Heart right ventricle (tissue), 16 donors: ENCODE measurements around the gene MGAM2. TPM values are rescaled to one million over a fixed set of nuclear protein-coding genes. Genes with fewer than 3 reads are reported as not detected.

ENCODE experiments used
- ATAC-seq, 8 donors: fragments of 200-7000 bp; cut with Tn5 transposase; one replicate each; pipeline ENCODE4 v1.9.1; 2020; ENCODE audit warnings: mild to moderate bottlenecking in 8 of 8, moderate library complexity in 8 of 8, moderate number of reproducible peaks in 1 of 8
- DNase-seq, 2 donors: peaks; one replicate each; pipeline ENCODE4 v3.0.0-alpha.2; 2020
- H3K27ac ChIP-seq, 10 donors: fragments of 200-600 bp; sonication (generic) in 2 of 10; one replicate each; pipeline versions ENCODE4 v1.5.0 to v1.8.0; 2020 to 2022; ENCODE audit warnings: mild to moderate bottlenecking in 3 of 10
- H3K27me3 ChIP-seq, 7 donors: fragments of 200-600 bp; one replicate each; pipeline ENCODE4 v1.8.0; 2021 to 2022; ENCODE audit warnings: mild to moderate bottlenecking in 2 of 7
- H3K36me3 ChIP-seq, 9 donors: fragments of 200-600 bp; sonication (generic) in 1 of 9; one replicate each; pipeline versions ENCODE4 v1.5.0 to v1.8.0; 2020 to 2022; ENCODE audit warnings: mild to moderate bottlenecking in 2 of 9
- H3K4me1 ChIP-seq, 9 donors: fragments of 200-600 bp; sonication (generic) in 1 of 9; one replicate each; pipeline versions ENCODE4 v1.5.0 to v1.8.0; 2020 to 2022; ENCODE audit warnings: mild to moderate bottlenecking in 4 of 9
- H3K4me3 ChIP-seq, 10 donors: fragments of 200-600 bp; sonication (generic) in 2 of 10; one replicate each; pipeline versions ENCODE4 v1.5.0 to v1.8.0; 2020 to 2022; ENCODE audit warnings: mild to moderate bottlenecking in 7 of 10, moderate library complexity in 2 of 10
- H3K9me3 ChIP-seq, 11 donors: fragments of 200-600 bp in 10 of 11; sonication (generic) in 2 of 11; one replicate each; pipeline versions ENCODE4 v1.5.0 to v1.8.0; 2013 to 2022; ENCODE audit warnings: mild to moderate bottlenecking in 2 of 11, control low read depth in 1 of 11, moderate library complexity in 1 of 11
- WGBS, 2 donors: extraction: QIAGEN DNeasy Blood & Tissue Kit; methylation state at CpG; one replicate each; pipeline ENCODE4 v1.1.7; 2013; ENCODE audit warnings: inconsistent platforms in 1 of 2; 5-methylcytosine and 5-hydroxymethylcytosine counted together
- intact Hi-C, 10 donors: fragments of 100-400 bp; cut with DNase I; formaldehyde crosslinking; loops; one replicate each; pipeline versions ENCODE4 v1.11.1 to v1.14.2; 2022
- polyA plus RNA-seq, 2 donors: library from polyadenylated mRNA; stranded (reverse); fragments of 200-250 nt; gene quantifications; one replicate each; pipeline ENCODE4 v1.2.3, GENCODE V29; 2013
- total RNA-seq, 10 donors: library from RNA; stranded (reverse); fragmentation: NEBNext Ultra II Directional in 3 of 10; extraction: Animal tissue kit (Norgen Biotek cat#: 25700) in 3 of 10; gene quantifications; one replicate each; pipeline versions ENCODE4 v1.2.1 to v1.2.4, GENCODE V29; 2021 to 2023
- TF ChIP-seq, protein P1 (sequence below), 9 donors: fragments of 200-600 bp; sonication (generic) in 2 of 9; IDR thresholded peaks; one replicate each; pipeline versions ENCODE4 v1.5.0 to v1.8.0; 2021 to 2022; ENCODE audit warnings: antibody characterized with exemption in 9 of 9, mild to moderate bottlenecking in 5 of 9, moderate library complexity in 1 of 9
- donor health status: Arrhythmogenic right ventricular cardiomyopathy.
- donor health status: ischemic (EF 13 %, LVEDD 7.1; RV severe dilation, severe dysfunction).
- donor health status: healthy with polysubstance abuse.
- donor health status: DM: no; HTN: yes; CAD: no.
- donor health status: DM: no; HTN: no; CAD: no.
- donor health status: ischemic (EF 25% LVEDD 6.9; RV normal size, moderate dysfunction).
- donor health status: ischemic (EF 25% LVEDD 5.7; RV mildly dilated, moderate dysfunction).
- donor health status: healthy.
- donor health status: DM: yes; HTN: yes; CAD: no.
- donor health status: Ischemic cardiomyopathy.
- donor health status: ischemic (EF 35%, LVEDD 5.7; RV mildly dilated, moderate dysfunction).
- donor health status: nonischemic (EF 11% LVEDD 7.7; RV severe dilation, severe dysfunction).
- donor health status: DM: yes; HTN: yes; CAD: no.
- donor health status: PGD.
- donor health status: ischemic (EF 29% LVEDD 5.4; RV normal size, mild dysfunction).
- donor health status: nonischemic (EF 23%, LVEDD 6.1; RV moderate dilation, normal function).

MGAM2 gene
- total and polyA plus RNA-seq, 12 donors = 0.05 to 0.09 (median 0.08) TPM; not detected in 9

DNA sequence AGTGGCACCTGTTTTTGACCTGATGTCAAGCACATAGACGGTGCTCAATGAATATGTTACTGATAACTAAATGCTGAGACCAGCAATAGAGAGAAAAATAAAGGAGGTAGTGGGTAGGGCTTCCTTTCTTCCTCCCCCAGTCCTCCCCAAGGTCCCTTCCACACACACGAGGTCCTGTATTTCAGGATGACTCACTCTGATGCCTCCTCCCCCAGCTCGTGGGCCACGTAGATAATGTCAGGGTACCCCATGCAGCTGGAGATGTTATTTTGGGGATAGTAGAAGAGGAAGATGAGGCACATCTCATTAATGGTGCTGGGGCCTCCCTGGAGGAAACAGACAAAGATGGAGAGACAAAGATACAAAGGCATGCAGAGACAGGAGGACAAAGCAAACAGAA lies 129.0 kb downstream of the MGAM2 start:
- no peak for ATAC-seq
- 30 to 44% methylated on average over 4 of the region's 4 CpGs for WGBS, 2 donors
- Histone ChIP-seq H3K4me1 (no peaks in the 10 kb centered on the region), H3K27me3 (peaks cover 0 to 10% (median 0%) of the 10 kb centered on the region in 7 donors), H3K4me3 (no peak overlapping the region), H3K36me3 (no peaks in the 10 kb centered on the region), H3K9me3 (peaks cover 0 to 4% (median 0%) of the 10 kb centered on the region in 11 donors), H3K27ac (no peak overlapping the region)
- intact Hi-C loops = no loop called here
- DNase-seq = no peak
- TF ChIP-seq, protein P1, sequence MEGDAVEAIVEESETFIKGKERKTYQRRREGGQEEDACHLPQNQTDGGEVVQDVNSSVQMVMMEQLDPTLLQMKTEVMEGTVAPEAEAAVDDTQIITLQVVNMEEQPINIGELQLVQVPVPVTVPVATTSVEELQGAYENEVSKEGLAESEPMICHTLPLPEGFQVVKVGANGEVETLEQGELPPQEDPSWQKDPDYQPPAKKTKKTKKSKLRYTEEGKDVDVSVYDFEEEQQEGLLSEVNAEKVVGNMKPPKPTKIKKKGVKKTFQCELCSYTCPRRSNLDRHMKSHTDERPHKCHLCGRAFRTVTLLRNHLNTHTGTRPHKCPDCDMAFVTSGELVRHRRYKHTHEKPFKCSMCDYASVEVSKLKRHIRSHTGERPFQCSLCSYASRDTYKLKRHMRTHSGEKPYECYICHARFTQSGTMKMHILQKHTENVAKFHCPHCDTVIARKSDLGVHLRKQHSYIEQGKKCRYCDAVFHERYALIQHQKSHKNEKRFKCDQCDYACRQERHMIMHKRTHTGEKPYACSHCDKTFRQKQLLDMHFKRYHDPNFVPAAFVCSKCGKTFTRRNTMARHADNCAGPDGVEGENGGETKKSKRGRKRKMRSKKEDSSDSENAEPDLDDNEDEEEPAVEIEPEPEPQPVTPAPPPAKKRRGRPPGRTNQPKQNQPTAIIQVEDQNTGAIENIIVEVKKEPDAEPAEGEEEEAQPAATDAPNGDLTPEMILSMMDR (IDR thresholded peaks at IDR 0.05) = no peak

DNA sequence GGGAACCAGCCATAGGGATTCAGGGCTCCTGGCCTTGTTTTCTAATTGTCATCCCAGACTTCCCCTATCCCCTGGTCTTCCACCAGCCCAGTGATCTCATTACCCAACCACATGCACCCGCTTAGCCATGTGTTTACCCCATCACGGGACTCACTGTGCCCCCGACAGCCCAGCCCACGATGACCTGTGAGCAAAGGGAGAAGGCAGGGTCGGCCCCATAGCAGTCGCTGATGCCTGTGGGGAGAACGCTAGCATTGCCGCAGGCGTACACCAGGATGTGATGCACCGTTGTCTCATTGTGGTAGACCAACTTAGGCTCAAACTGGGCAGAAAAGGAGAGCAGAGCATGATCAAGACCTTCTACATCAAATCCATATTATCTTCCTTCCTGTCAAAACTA lies 132.3 kb downstream of the MGAM2 start:
- Histone ChIP-seq H3K36me3 (no peaks in the 10 kb centered on the region), H3K4me3 (no peak overlapping the region), H3K27me3 (peaks cover 0 to 10% (median 0%) of the 10 kb centered on the region in 7 donors), H3K9me3 (no peaks in the 10 kb centered on the region), H3K27ac (no peak overlapping the region), H3K4me1 (no peaks in the 10 kb centered on the region)
- intact Hi-C loops = no loop called here
- DNase-seq (no peak), ATAC-seq (no peak)
- TF ChIP-seq, protein P1 (IDR thresholded peaks at IDR 0.05) = no peak
- WGBS, 2 donors = 85% methylated on average over 10 of the region's 10 CpGs

DNA sequence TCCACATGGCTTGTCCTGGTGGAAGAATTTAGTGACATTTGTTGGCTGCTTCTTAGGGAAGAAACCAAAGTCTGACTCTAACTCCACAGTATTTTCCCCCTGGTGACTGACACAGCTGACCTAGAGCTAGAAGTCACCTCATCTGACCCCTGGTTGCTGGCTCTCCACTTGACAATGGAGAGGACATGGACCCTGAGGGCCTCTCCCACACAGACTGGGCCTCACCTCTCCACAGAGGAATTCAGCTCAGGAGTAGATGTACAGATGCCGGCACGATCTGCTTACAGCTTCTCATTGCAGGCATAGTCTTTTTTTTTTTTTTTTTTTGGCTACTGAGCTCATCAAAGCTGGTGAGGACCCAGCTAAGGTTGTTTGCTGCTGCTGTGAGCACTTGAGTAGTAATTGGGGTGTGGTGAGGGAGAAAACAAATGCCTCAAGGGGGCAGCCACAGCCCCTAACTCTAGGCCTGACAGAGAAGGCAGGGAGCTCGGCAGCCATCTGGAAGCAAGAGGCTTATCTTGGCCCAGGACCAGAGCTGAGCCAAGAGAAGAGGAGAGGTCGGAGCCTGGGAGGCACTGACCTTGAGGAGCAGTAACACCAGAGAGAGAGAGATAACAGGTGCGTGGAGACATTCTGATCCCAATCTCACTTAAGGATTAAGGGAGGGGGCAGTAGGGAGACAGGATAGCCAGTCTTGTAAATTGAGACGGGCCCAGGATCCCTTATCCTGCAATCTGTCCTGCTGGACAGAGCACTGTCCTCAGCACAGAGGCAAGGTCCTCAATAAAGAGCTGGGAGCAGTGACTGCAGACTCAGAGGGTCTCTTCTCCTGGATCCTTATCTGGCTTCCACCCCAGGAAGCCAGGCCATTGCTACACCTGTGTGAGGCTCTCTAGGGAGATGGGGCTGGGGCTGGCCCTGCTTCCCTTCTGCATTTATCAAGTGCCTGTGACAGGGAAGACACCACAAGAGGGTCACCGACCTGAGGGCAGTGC lies 136.9 kb downstream of the MGAM2 start:
- H3K27ac ChIP-seq = no peak overlapping the region
- WGBS, 2 donors = 34 to 40% methylated on average over 7 of the region's 7 CpGs
- H3K36me3 ChIP-seq = no peaks in the 10 kb centered on the region
- no peaks in the 10 kb centered on the region for H3K9me3 ChIP-seq
- no peaks in the 10 kb centered on the region for H3K4me1 ChIP-seq
- H3K27me3 ChIP-seq = peaks cover 0 to 4% (median 0%) of the 10 kb centered on the region in 7 donors
- DNase-seq (no peak), ATAC-seq (no peak)
- no peak overlapping the region for H3K4me3 ChIP-seq
- TF ChIP-seq, protein P1 (IDR thresholded peaks at IDR 0.05) = no peak
- intact Hi-C loops = no loop called here

DNA sequence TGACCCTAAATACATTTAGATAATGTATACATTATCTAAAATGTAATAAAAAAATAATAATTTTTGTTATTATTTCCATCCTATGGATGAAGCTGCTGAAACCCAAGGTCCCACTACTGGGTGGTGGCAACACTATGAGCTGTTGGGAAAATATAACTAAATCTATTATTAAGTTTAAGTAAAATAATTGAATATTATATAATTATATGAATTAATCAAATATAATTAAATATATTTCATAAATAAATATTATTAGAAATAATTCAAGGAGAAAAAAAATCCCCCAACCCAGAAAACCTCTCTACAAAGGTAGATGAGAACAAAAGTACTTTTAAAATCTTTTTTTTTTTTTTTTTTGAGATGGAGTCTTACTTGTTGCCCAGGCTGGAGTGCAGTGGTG lies 138.4 kb downstream of the MGAM2 start:
- Histone ChIP-seq H3K9me3 (no peaks in the 10 kb centered on the region), H3K27me3 (peaks cover 0 to 4% (median 0%) of the 10 kb centered on the region in 7 donors), H3K4me1 (no peaks in the 10 kb centered on the region), H3K36me3 (no peaks in the 10 kb centered on the region), H3K27ac (no peak overlapping the region), H3K4me3 (no peak overlapping the region)
- ATAC-seq (no peak), DNase-seq (no peak)
- TF ChIP-seq, protein P1 (IDR thresholded peaks at IDR 0.05) = no peak
- intact Hi-C loops = no loop called here
